Spleen (tissue), 11 donors: ENCODE data around the gene SCNN1G. TPM values are rescaled to one million over a fixed set of nuclear protein-coding genes. Genes with fewer than 3 reads are reported as not detected.
"Not testable (repeated sequence)": the region's sequence is repeated elsewhere in the genome, so short reads cannot be mapped to it uniquely, and the experiment has no call there.

Experiments
- DNase-seq: peaks from one replicate; pipeline ENCODE4 v3.0.0-alpha.2; 2020
- H3K27ac ChIP-seq, 8 donors: fragments of 200-600 bp; sonication (generic) in 7 of 8; 1 replicate in 4 of 8; 2 replicates in 4 of 8; pipeline versions ENCODE4 v1.5.0 to v1.8.0; 2016 to 2021; ENCODE audit warnings: inconsistent platforms in 4 of 8, mild to moderate bottlenecking in 4 of 8, moderate library complexity in 1 of 8
- H3K27me3 ChIP-seq, 7 donors: fragments of 200-600 bp; sonication (generic) in 6 of 7; replicated peaks in 1 of 7; 1 replicate in 4 of 7; 2 replicates in 3 of 7; pipeline versions ENCODE4 v1.5.0 to v1.8.0; 2016 to 2021; ENCODE audit warnings: inconsistent platforms in 3 of 7, mild to moderate bottlenecking in 1 of 7
- H3K36me3 ChIP-seq, 6 donors: fragments of 200-600 bp; sonication (generic) in 5 of 6; 1 replicate in 4 of 6; 2 replicates in 2 of 6; pipeline versions ENCODE4 v1.5.0 to v1.8.0; 2016 to 2021; ENCODE audit warnings: inconsistent platforms in 2 of 6
- H3K4me1 ChIP-seq, 6 donors: fragments of 200-600 bp; sonication (generic) in 5 of 6; 1 replicate in 3 of 6; 2 replicates in 3 of 6; pipeline versions ENCODE4 v1.5.0 to v1.8.0; 2016 to 2021; ENCODE audit warnings: inconsistent platforms in 3 of 6
- H3K4me3 ChIP-seq, 8 donors: fragments of 200-600 bp; sonication (generic) in 7 of 8; 1 replicate in 4 of 8; 2 replicates in 4 of 8; pipeline versions ENCODE4 v1.5.0 to v1.8.0; 2016 to 2021; ENCODE audit warnings: inconsistent platforms in 4 of 8, mild to moderate bottlenecking in 4 of 8, moderate library complexity in 2 of 8
- H3K9me3 ChIP-seq, 8 donors: fragments of 200-600 bp; sonication (generic) in 7 of 8; 1 replicate in 4 of 8; 2 replicates in 4 of 8; pipeline versions ENCODE4 v1.5.0 to v1.8.0; 2016 to 2021; ENCODE audit warnings: inconsistent platforms in 4 of 8
- CTCF ChIP-seq, 11 experiments: fragments of 200-600 bp in 7 of 11; fragments of 450-650 bp in 4 of 11; sonication (generic) in 4 of 11; IDR thresholded peaks in 8 of 11; conservative IDR thresholded peaks in 3 of 11; 1 replicate in 7 of 11; 2 replicates in 4 of 11; pipeline versions ENCODE4 v1.4.0 to v1.8.0; 2016 to 2021; ENCODE audit warnings: antibody characterized with exemption in 11 of 11, inconsistent platforms in 4 of 11, mild to moderate bottlenecking in 1 of 11
- POLR2A ChIP-seq, 3 donors: fragments of 450-650 bp; IDR thresholded peaks; one replicate each; pipeline ENCODE4 v1.5.1; 2017; ENCODE audit warnings: antibody characterized with exemption in 3 of 3, mild to moderate bottlenecking in 1 of 3
- POLR2AphosphoS5 ChIP-seq, 3 donors: sonication (generic); formaldehyde crosslinking; IDR thresholded peaks; one replicate each; pipeline ENCODE4 v1.5.1; 2017; ENCODE audit warnings: antibody characterized with exemption in 3 of 3
- WGBS, 5 donors: extraction: QIAGEN DNeasy Blood & Tissue Kit in 3 of 5; methylation state at CpG; one replicate each; pipeline versions ENCODE4 v1.1.5 to v1.1.7; 2013 to 2018; 5-methylcytosine and 5-hydroxymethylcytosine counted together
- intact Hi-C: fragments of 100-400 bp; cut with DNase I; formaldehyde crosslinking; loops from one replicate; pipeline ENCODE4 v1.15.0; 2023; ENCODE audit warnings: low total_unique reads
- polyA plus RNA-seq, 3 donors: library from polyadenylated mRNA; stranded (reverse); fragments of 200-250 nt; gene quantifications; one replicate each; pipeline ENCODE4 v1.2.1, GENCODE V29; 2013
- total RNA-seq, 7 donors: library from RNA; depleted of rRNA in 3 of 7; stranded (reverse); fragments of >200 nt in 3 of 7; fragmentation: NEBNext Ultra II Directional in 4 of 7; extraction: Animal tissue kit (Norgen Biotek cat#: 25700) in 4 of 7; gene quantifications; one replicate each; pipeline versions ENCODE4 v1.1.0 to v1.2.1, GENCODE V29; 2016 to 2021
- donor health status: healthy with polysubstance abuse.
- donor health status: DM: no; HTN: no; CAD: no; lungs with moderate emphysema.
- donor health status: DM: no; HTN: no; CAD: no.
- donor health status: Bipolar disorder and iron deficiency.
- donor health status: healthy.
- donor health status: DM: no; HTN: no; CAD: no.
- donor health status: DM: yes; HTN: yes; CAD: no.

Gene SCNN1G
- total and polyA plus RNA-seq, 10 donors: 0.03 TPM; not detected in 8

GRCh38 chr16:23252310-23252709 is 69.8 kb downstream of the SCNN1G start:
- no peaks in the 10 kb centered on the region for H3K36me3 ChIP-seq
- DNase-seq: no peak
- no peaks in the 10 kb centered on the region for H3K4me1 ChIP-seq
- H3K27me3 ChIP-seq: no peaks in the 10 kb centered on the region
- 85 to 94% (median 90%) methylated on average over 5 of the region's 5 CpGs for WGBS, 5 donors
- H3K9me3 ChIP-seq: peaks cover 0 to 20% (median 4%) of the 10 kb centered on the region in 8 donors
- intact Hi-C loops: no loop called here
- no peak overlapping the region for H3K27ac ChIP-seq
- TF ChIP-seq POLR2AphosphoS5 (IDR thresholded peaks at IDR 0.05): no peak
- no peak for TF ChIP-seq POLR2A (IDR thresholded peaks at IDR 0.05)
- TF ChIP-seq CTCF (IDR thresholded peaks at IDR 0.05 in 8 of 11, conservative IDR thresholded peaks at IDR 0.05 in 3 of 11): no peak
- H3K4me3 ChIP-seq: no peak overlapping the region

GRCh38 chr16:23253650-23254049 is 71.1 kb downstream of the SCNN1G start:
- 78 to 100% (median 96%) methylated on average over 1 of the region's 1 CpG for WGBS, 5 donors
- H3K27me3 ChIP-seq, H3K27ac ChIP-seq, intact Hi-C loops, H3K36me3 ChIP-seq, H3K4me3 ChIP-seq, DNase-seq, H3K4me1 ChIP-seq: not testable (repeated sequence)
- peaks cover 0 to 20% (median 4%) of the 10 kb centered on the region in 8 donors for H3K9me3 ChIP-seq

GRCh38 chr16:23254338-23254737 is 71.8 kb downstream of the SCNN1G start:
- Histone ChIP-seq H3K4me3 (no peak overlapping the region), H3K36me3 (no peaks in the 10 kb centered on the region), H3K9me3 (peaks cover 0 to 18% (median 4%) of the 10 kb centered on the region in 8 donors), H3K27me3 (peaks cover 0 to 7% (median 0%) of the 10 kb centered on the region in 7 donors), H3K4me1 (no peaks in the 10 kb centered on the region), H3K27ac (no peak overlapping the region)
- intact Hi-C loops: no loop called here
- DNase-seq: no peak
- WGBS, 5 donors: 63 to 72% (median 66%) methylated on average over 4 of the region's 4 CpGs
- TF ChIP-seq POLR2A (IDR thresholded peaks at IDR 0.05): no peak
- TF ChIP-seq CTCF (IDR thresholded peaks at IDR 0.05 in 8 of 11, conservative IDR thresholded peaks at IDR 0.05 in 3 of 11): no peak

- no peak for TF ChIP-seq POLR2AphosphoS5 (IDR thresholded peaks at IDR 0.05)
- no peak for TF ChIP-seq POLR2A (IDR thresholded peaks at IDR 0.05)
- no peak for TF ChIP-seq CTCF (IDR thresholded peaks at IDR 0.05 in 8 of 11, conservative IDR thresholded peaks at IDR 0.05 in 3 of 11)
- intact Hi-C loops: no loop called here
- H3K27me3 ChIP-seq: peaks cover 0 to 7% (median 0%) of the 10 kb centered on the region in 7 donors
- no peaks in the 10 kb centered on the region for H3K36me3 ChIP-seq
- peaks cover 0 to 11% (median 1%) of the 10 kb centered on the region in 8 donors for H3K9me3 ChIP-seq
- DNase-seq: no peak
- H3K4me3 ChIP-seq: no peak overlapping the region
- no peak overlapping the region for H3K27ac ChIP-seq
- H3K4me1 ChIP-seq: no peaks in the 10 kb centered on the region
- 53 to 63% (median 60%) methylated on average over 4 of the region's 4 CpGs for WGBS, 5 donors
Measured at GRCh38 chr16:23255000-23255399, 72.5 kb downstream of the SCNN1G start.

GRCh38 chr16:23256440-23256839 is 73.9 kb downstream of the SCNN1G start:
- DNase-seq: no peak
- Histone ChIP-seq H3K4me1 (no peaks in the 10 kb centered on the region), H3K9me3 (peaks cover 0 to 5% (median 0%) of the 10 kb centered on the region in 8 donors), H3K27me3 (peaks cover 0 to 7% (median 0%) of the 10 kb centered on the region in 7 donors), H3K36me3 (no peaks in the 10 kb centered on the region), H3K4me3 (no peak overlapping the region), H3K27ac (no peak overlapping the region)
- TF ChIP-seq CTCF (IDR thresholded peaks at IDR 0.05 in 8 of 11, conservative IDR thresholded peaks at IDR 0.05 in 3 of 11) (no peak), POLR2AphosphoS5 (IDR thresholded peaks at IDR 0.05) (no peak), POLR2A (IDR thresholded peaks at IDR 0.05) (no peak)
- intact Hi-C loops: no loop called here
- WGBS, 5 donors: 68 to 85% (median 77%) methylated on average over 3 of the region's 3 CpGs
